ENCODE data around the gene PRM1. TPM values are rescaled to one million over a fixed set of nuclear protein-coding genes. Genes with fewer than 3 reads are reported as not detected.
A peak's percentile ranks its signal among the peaks of the same experiment; 100 is the strongest.

The PRM1 gene
- total RNA-seq, 1 experiment from 2014 or later, result not detected

DNA sequence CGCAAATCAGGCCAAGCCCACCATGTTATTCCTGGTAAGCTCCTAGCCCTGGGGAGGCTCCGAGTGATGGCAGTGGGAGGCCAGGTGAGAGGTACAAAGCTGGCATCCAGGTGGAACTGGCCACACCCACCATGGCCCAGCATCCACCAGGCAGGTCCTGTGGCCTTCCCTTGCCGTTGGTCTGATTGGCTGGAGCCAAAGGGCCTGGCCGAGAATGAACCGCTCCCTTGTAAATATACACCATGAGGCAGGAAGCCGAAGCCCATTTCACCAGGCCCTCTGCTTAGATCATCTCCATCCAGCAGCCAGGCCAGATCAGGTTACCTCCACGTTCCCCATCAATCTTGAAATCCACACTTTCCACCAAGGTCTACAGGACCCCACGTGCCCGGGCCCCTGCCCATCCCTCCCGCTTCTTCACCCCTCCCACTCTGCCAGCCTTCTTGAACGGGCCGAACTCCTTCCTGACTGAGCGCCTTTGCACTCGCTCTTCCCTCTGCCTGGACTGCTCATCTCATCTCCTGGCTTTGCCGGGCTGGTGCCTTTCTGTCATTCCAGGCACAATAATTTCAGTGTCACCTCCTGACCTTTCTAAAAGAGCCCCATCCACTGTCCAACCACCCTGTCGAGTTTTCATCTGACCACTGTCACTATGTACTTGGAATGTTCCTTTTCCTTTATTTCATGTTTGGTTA is 30.9 kb downstream of the PRM1 start:
- no peaks in the 10 kb centered on the region for H3K4me1 ChIP-seq
- DNase-seq, result no peak
- H3K27ac ChIP-seq, result no peak overlapping the region

DNA sequence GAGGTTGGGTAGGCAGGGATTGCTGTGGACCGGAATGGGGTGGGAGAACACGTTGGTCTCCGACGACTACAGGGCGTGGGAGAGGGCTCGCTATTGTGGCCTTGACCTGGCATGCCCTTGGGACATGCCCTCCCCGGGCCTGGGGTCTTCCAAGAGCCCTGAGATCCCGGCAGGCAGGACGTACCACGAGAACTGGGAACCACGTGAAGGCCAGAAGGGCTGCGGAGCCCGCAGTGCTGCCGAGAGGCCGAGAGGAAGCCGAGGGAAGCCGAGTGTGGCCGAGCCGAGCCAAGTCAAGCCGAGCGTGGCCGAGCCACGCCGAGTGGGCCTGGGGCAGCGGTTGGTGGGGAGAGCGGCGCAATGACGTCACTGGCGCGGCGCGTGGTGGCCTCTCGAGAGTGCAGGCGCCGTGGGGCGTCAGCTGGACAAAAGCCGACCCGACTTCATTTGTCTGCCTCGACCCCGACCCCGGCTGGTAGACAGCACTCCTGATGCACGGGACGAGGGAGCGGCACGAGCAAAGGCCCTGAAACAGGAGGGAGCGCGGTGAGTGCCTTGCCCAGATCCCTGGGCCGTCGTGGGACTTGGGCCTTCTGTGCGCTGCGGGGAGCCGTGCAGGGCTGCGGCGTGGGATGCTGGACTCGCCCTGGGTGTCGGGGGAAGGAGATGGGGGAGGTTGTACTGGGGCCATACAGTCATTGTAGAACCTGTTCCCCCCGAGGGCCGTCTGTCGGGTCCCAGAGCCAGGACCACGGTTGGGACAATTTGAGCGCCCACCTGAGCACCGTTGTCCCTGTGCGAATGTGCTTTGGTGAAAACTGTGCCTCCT is 31.7 kb downstream of the PRM1 start:
- Histone ChIP-seq H3K4me1 (no peaks in the 10 kb centered on the region), H3K27ac (no peak overlapping the region)

More for the DNA sequence above, 30.9 kb downstream of the PRM1 start:
- no peaks in the 10 kb centered on the region for H3K36me3 ChIP-seq
- no peaks in the 10 kb centered on the region for H3K9me3 ChIP-seq (replicated peaks)
- no peaks in the 10 kb centered on the region for H3K27me3 ChIP-seq
- H3K4me3 ChIP-seq, result no peak overlapping the region

DNA sequence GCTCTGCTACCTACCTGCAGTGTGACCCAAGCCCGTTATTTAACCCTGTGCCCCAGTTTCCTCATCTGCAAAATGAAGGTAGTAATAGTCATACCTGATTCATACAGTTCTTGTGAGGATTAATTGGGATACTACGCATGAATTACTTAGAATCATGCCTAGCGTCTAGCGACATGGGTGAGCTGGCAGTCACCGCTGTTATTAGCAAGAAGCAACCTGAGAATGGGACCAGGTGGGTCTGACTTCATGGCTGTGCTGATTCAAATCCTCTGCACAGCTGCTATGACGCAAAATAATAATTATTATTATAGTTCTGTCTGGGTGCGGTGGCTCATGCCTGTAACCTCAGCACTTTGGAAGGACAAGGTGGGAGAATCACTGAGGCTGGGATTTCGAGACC is 33.0 kb downstream of the PRM1 start:
- Histone ChIP-seq H3K4me1 (no peaks in the 10 kb centered on the region), H3K27ac (no peak overlapping the region), H3K36me3 (no peaks in the 10 kb centered on the region), H3K4me3 (no peak overlapping the region), H3K27me3 (no peaks in the 10 kb centered on the region), H3K9me3 (replicated peaks) (no peaks in the 10 kb centered on the region)
- DNase-seq, result no peak

More for the DNA sequence above, 31.7 kb downstream of the PRM1 start:
- Histone ChIP-seq H3K36me3 (no peaks in the 10 kb centered on the region), H3K4me3 (no peak overlapping the region), H3K27me3 (no peaks in the 10 kb centered on the region), H3K9me3 (replicated peaks) (no peaks in the 10 kb centered on the region)
- DNase-seq, result no peak

DNA sequence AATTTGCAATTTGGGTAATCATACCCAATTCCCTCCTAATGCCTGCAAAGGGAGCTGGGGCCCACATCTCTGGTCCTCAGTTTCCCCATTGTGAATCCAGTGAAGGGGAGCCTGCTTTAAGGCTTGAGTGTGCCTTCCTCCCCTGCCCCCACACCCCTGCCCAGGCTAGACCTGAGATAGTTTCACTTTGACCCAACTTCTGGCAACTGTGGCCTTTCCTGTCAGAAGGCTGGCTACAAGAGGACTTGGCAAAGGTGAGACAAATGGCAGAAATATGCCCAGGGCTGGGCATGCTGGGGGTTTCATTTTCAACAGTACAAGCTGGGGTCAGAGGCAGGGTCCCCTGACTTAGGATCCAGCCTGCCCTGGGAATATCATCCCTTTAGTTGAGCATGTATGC is 35.1 kb downstream of the PRM1 start:
- H3K36me3 ChIP-seq, result no peaks in the 10 kb centered on the region
- H3K9me3 ChIP-seq (replicated peaks), result no peaks in the 10 kb centered on the region
- H3K27ac ChIP-seq, result no peak overlapping the region
- DNase-seq, result no peak
- no peaks in the 10 kb centered on the region for H3K27me3 ChIP-seq
- H3K4me1 ChIP-seq, result no peaks in the 10 kb centered on the region; the same call in 1 of the 2 replicates
- no peak overlapping the region for H3K4me3 ChIP-seq

DNA sequence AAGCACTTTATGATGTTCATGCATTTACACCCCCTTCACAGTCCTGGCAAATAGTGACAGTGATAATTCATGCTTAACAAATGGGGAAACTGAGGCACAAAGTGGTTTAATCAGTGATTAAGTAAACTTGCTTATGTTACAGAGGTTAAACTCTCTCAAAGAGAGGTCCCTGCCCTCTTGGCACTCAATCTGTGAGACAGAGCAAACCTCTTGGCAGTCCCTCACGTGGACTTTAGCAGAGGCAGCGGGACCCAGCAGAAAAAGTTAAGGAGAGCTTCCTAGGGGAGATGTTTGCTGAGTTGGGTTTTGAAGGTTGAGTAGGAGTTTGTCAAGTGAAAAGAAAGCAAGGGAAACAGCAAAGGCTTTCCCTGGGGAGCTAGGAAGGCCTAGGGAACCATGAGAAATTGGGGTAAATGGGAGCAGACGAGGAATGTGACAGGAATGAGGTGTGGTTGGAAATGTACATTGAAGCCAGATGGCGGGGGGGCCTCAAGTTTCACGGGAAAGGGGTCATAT is 35.9 kb downstream of the PRM1 start:
- DNase-seq, result no peak
- Histone ChIP-seq H3K27ac (no peak overlapping the region), H3K36me3 (no peaks in the 10 kb centered on the region), H3K4me3 (no peak overlapping the region), H3K27me3 (no peaks in the 10 kb centered on the region), H3K9me3 (replicated peaks) (no peaks in the 10 kb centered on the region), H3K4me1 (no peaks in the 10 kb centered on the region; the same call in 1 of the 2 replicates)

DNA sequence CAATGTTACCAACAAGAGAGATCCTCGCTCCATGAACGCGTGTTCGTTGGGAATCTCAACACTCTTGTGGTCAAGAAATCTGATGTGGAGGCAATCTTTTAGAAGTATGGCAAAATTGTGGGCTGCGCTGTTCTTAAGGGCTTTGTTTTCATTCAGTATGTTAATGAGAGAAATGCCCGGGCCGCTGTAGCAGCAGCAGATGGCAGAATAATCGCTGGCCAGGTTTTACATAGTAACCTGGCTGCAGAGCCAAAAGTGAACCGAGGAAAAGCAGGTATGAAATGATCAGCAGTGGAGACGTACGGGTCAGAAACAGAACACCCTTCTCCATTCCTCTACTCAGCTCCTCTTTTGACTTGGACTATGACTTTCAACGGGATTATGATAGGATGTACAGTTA is 38.5 kb downstream of the PRM1 start:
- DNase-seq, result no peak
- no peak overlapping the region for H3K4me3 ChIP-seq

DNA sequence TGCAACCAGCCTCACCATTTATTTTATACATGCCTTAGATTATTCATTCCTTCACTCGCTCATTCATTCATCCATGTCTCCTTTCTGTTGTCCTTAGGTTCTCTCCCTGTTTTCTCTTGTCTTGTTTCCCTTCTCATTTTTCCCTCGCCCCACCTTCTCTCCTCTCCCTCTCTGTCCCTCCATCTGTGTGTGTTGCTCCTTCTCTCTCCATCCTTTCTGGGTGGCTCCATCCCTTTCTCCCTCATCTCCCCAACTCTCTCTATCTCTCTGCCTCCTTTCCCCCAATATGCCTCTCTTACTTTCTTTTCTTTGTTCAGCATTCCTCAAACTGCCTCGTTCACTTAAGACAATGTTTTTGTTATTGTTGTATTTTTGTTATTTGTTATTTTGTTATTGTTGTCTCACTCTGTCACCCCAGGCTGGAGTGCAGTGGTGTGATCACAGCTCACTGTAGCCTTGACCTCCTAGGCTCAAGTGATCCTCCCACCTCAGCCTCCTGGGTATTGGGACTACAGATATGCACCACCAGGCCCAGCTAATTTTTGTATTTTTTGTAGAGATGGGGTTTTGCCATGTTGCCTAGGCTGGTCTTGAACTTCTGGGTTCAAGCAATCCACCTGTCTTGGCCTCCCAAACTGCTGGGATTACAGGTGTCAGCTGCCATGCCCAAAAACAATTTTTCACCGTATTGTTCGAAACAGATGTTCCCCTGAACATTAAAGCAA is 39.5 kb downstream of the PRM1 start:
- Histone ChIP-seq H3K4me3 (no peak overlapping the region), H3K27ac (no peak overlapping the region), H3K9me3 (replicated peaks) (no peaks in the 10 kb centered on the region), H3K4me1 (no peaks in the 10 kb centered on the region; the same call in 1 of the 2 replicates), H3K27me3 (no peaks in the 10 kb centered on the region), H3K36me3 (no peaks in the 10 kb centered on the region)
- DNase-seq, result no peak

More for the DNA sequence above, 38.5 kb downstream of the PRM1 start:
- H3K36me3 ChIP-seq, result no peaks in the 10 kb centered on the region
- H3K27ac ChIP-seq, result no peak overlapping the region
- no peaks in the 10 kb centered on the region for H3K27me3 ChIP-seq
- no peaks in the 10 kb centered on the region for H3K9me3 ChIP-seq (replicated peaks)
- no peaks in the 10 kb centered on the region; the same call in 1 of the 2 replicates for H3K4me1 ChIP-seq

DNA sequence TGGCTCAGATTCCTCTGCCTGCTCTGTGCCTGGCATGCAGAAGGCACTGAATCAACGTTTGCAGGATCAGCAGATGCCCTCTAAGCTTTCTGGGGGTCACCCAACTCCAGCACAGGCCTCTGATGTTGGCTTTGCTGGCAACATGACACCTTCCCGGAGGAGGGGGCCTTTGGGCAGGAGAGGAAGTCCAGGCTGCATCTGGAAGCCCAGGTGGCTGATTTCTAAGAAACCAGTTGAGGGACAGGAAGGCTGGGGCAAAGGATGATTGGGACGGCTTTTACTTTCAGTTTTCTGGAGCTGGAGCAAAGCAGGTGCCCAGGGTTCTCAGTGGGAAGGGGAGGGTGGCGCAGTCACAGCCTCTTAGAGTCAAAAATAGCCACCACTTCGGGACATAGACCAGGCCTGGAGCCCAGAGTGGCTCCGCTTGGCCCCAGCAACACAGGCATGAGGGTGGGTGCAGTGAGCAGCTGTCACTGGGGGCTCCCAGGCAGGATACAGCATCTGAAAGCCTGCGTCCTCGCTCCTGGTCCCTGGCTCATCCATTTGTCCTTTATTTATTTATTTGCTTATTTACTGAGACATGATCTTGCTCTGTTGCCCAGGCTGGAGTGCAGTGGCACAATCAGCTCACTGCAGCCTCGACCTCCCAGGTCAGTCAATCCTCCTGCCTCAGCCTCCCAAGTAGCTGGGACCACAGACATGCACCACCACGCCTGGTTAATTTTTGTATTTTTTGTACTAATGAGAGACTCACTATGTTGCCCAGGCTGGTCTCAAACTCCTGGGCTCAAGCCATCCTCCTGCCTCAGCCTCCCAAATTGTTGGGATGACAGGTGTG is 40.3 kb downstream of the PRM1 start:
- no peak overlapping the region for H3K27ac ChIP-seq
- peak in 1 of 2 experiments; percentile 34 for DNase-seq
- H3K4me1 ChIP-seq, result no peaks in the 10 kb centered on the region; the same call in 1 of the 2 replicates
- no peaks in the 10 kb centered on the region for H3K27me3 ChIP-seq
- H3K9me3 ChIP-seq (replicated peaks), result no peaks in the 10 kb centered on the region
- no peak overlapping the region for H3K4me3 ChIP-seq
- H3K36me3 ChIP-seq, result no peaks in the 10 kb centered on the region

DNA sequence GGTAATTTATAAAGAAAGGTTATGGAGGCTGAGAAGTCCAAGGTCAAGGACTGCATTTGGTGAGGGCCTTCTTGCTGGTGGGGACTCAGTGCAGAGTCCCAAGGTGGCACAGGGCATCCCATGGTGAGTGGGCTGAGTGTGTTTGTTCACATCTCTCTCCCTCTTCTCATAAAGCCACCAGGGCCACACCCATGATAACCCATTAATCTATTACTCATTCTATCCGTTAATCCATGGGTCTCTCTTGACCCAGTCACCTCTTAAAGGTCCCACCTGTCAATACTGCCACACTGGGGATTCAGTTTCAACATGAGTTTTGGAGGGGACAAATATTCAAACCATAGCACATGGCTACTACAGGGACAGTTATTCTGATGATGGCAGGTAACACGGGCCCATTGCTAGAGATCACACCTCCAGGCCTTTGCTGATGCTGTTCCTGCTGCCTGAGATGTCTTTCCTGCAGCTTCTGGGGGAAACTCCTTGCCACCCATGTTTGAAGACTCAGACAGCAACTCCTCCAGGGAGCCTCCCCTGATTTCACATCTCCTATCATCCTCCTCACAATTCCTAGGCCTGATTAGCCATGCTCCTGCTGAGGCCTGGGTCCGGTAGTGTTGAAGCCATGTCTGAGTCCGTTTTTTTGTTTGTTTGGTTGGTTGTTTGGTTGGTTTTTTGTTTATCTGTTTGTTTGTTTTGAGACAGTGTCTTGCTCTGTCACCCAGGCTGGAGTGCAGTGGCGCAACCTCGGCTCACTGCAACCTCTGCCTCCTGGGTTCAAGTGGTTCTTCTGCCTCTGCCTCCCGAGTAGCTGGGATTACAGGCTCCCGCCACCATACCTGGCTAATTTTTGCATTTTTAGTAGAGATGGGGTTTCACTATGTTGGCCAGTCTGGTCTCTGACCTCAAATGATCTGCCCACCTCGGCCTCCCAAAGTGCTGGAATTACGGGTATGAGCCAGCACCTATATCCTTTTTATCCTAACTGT is 41.2 kb downstream of the PRM1 start:
- Histone ChIP-seq H3K4me1 (no peaks in the 10 kb centered on the region; the same call in 1 of the 2 replicates), H3K9me3 (replicated peaks) (no peaks in the 10 kb centered on the region), H3K27me3 (no peaks in the 10 kb centered on the region), H3K27ac (no peak overlapping the region), H3K4me3 (no peak overlapping the region), H3K36me3 (no peaks in the 10 kb centered on the region)
- DNase-seq, result no peak

DNA sequence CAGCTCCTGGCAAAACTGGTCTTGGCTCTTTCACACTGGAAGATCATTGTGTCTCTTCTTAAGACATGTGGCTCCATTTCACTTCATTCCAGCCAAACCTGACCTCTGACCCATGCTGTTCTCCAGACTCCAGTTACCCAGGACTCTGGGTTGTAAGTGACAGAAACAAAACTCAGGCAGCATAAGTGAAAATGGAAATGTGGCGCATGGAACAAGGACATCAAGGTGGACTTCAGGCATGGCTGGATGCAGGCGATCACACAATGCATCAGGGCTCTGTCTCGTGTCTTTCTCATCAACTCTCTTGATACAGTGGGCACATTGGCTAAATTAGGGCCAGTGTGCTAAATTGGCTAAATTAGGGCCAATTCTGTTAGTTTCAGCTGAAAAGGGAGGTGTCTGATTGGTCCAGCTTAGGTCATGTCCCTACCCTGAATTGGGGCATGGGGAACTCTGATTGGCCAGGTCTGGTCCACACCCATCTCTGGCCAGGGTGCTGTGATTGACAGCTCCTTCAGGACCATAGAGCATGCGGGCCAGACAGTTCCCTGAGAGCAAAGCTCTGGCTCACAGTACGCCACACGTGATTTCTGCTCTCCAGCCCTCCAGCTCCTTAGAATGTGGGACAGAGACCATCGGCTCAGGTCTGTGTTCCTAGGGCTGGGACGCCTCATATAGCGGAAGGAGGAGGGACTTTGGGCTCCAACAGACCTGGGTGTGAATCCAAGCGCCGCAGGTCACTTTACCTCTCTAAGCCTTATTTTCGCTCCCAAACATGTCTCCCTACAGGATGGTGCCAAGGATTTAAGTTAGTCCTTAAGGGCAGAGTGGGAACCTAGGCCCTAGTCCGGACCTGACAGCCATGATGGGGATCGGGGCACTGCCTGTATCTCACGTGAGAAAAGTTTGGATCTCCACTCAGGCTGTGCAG is 42.6 kb downstream of the PRM1 start:
- H3K9me3 ChIP-seq (replicated peaks), result no peaks in the 10 kb centered on the region
- H3K27ac ChIP-seq, result no peak overlapping the region
- DNase-seq, result no peak
- no peaks in the 10 kb centered on the region for H3K36me3 ChIP-seq
- no peak overlapping the region for H3K4me3 ChIP-seq
- no peaks in the 10 kb centered on the region; the same call in 1 of the 2 replicates for H3K4me1 ChIP-seq
- H3K27me3 ChIP-seq, result no peaks in the 10 kb centered on the region

DNA sequence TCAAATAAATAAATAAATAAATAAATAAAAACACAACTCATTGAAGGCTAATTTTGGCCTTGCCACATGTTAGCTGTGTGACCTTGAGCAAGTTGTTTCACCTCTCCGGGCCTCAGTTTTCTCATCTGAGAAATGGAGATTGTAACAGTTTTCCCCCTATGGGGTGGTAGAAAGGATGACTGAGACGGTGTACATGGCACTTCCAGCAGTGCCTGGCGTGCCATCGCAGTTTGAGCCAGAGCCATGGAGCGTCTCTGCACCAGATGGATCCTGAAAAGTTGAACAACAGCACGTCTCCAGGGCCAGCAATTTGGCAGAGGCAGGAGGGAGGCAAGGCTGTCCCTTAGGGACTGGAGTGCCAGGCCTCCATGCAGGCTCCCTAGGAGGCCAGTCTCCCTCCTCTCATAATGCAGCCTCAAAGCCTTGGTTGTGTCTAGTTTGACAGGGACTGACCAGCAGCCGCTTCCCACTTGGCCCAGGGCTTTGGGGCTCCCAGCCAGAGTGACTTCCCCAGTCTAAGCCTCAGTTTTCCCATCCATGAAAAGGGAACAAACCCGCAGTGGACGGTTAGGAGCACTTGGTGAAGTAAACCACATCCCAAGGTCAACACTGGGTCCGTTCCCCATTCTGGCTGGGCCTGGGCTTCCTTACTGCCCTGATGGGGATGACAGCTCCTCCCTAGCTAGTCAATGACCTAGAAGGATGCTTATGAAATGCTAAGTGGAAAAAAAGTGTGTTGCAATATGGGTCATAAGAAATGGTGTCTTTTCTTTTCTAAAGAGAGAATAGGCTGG is 44.5 kb downstream of the PRM1 start:
- DNase-seq, result no peak
- no peak overlapping the region for H3K4me3 ChIP-seq
- H3K27ac ChIP-seq, result no peak overlapping the region
- H3K9me3 ChIP-seq (replicated peaks), result no peaks in the 10 kb centered on the region
- H3K27me3 ChIP-seq, result no peaks in the 10 kb centered on the region
- H3K4me1 ChIP-seq, result no peaks in the 10 kb centered on the region; the same call in 1 of the 2 replicates
- H3K36me3 ChIP-seq, result no peaks in the 10 kb centered on the region

DNA sequence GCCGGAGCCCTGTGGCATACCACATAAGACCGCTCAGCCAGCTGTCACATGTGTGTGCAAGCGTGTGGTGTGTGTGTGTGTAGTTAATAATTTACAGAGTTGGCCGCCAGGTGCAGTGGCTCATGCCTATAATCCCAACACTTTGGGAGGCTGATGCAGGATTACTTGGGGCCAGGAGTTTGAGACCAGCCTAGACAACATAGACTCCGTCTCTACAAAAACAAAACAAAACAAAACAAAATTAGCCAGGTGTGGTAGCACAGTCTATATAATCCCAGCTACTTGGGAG is 45.5 kb downstream of the PRM1 start:
- Histone ChIP-seq H3K4me1 (no peaks in the 10 kb centered on the region), H3K27ac (no peak overlapping the region), H3K4me3 (no peak overlapping the region)

More for the DNA sequence above, 45.5 kb downstream of the PRM1 start:
- Histone ChIP-seq H3K27me3 (no peaks in the 10 kb centered on the region), H3K36me3 (no peaks in the 10 kb centered on the region), H3K9me3 (replicated peaks) (no peaks in the 10 kb centered on the region)
- DNase-seq, result no peak
